Fibroblast of lung (primary cell): Measurements from ENCODE around the gene SLC16A1.

Experiments
- CTCF ChIP-seq, 2 donors: IDR thresholded peaks in 1 of 2; conservative IDR thresholded peaks in 1 of 2; 1 replicate in 1 of 2; 2 replicates in 1 of 2; pipeline ENCODE4 v1.5.1; 2011 to 2012; ENCODE audit warnings: low read length in 2 of 2, control low read depth in 1 of 2, inconsistent platforms in 1 of 2, low read depth in 1 of 2, mild to moderate bottlenecking in 1 of 2
- EZH2 ChIP-seq: IDR thresholded peaks from 2 replicates; pipeline ENCODE4 v1.5.1; 2012; ENCODE audit warnings: low read length, control low read depth, mild to moderate bottlenecking; ENCODE audit errors: missing control alignments

GRCh38 chr1:112877750-112878149 is 78.2 kb downstream of the SLC16A1 start:
- TF ChIP-seq CTCF (conservative IDR thresholded peaks at IDR 0.05 in 1 of 2, IDR thresholded peaks at IDR 0.05 in 1 of 2; ENCODE audit: low read depth in 1 of 2, low read length in 2 of 2) (no peak), EZH2 (no peak)
